ENCODE results near the gene ACTRT3. TPM values are rescaled to one million over a fixed set of nuclear protein-coding genes. Genes with fewer than 3 reads are reported as not detected.

Gene ACTRT3
- total RNA-seq, 1 donor from 2014 or later, result 0.34 TPM

DNA sequence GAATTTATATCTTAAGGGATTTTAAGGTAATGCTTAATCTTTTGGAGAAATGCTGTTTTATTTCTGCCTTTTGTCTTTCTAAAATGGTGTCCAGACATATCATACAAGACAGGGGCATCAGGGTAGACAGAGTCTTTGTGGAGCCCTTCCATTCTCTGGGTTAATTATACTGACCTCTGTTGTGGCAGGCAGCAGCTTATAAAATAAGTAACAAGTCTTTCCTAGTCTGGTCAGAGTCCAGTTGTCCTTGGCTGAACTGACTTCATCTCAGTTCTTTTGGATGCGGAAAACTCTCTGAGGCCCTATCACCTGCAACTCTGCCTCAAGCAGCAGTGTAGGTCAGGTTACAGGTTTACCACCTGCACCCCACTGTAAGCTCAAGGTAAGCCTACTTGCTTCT lies 23.0 kb upstream of the ACTRT3 start:
- H3K79me2 ChIP-seq (ENCODE audit: low read depth), result no peaks in the 10 kb centered on the region
- H3K27me3 ChIP-seq, result no peaks in the 10 kb centered on the region
- Mint-ChIP-seq H3K4me3 (no peak overlapping the region), H3K4me1 (no peaks in the 10 kb centered on the region), H3K27ac (no peak overlapping the region), H3K27me3 (ENCODE audit: insufficient read depth, low read depth) (no peaks in the 10 kb centered on the region), H3K36me3 (peaks cover 4% of the 10 kb centered on the region), H3K9me3 (no peaks in the 10 kb centered on the region)
- H3K9ac ChIP-seq, result no peak overlapping the region
- H2AFZ ChIP-seq (replicated peaks), result no peak overlapping the region
- no peak for DNase-seq (ENCODE audit: low spot score)
- no peaks in the 10 kb centered on the region for H3K9me3 ChIP-seq (ENCODE audit: low read depth)
- no peak overlapping the region for H3K27ac ChIP-seq
- H3K4me1 ChIP-seq, result no peaks in the 10 kb centered on the region
- no peak overlapping the region for H3K4me3 ChIP-seq
- TF ChIP-seq, protein P1, sequence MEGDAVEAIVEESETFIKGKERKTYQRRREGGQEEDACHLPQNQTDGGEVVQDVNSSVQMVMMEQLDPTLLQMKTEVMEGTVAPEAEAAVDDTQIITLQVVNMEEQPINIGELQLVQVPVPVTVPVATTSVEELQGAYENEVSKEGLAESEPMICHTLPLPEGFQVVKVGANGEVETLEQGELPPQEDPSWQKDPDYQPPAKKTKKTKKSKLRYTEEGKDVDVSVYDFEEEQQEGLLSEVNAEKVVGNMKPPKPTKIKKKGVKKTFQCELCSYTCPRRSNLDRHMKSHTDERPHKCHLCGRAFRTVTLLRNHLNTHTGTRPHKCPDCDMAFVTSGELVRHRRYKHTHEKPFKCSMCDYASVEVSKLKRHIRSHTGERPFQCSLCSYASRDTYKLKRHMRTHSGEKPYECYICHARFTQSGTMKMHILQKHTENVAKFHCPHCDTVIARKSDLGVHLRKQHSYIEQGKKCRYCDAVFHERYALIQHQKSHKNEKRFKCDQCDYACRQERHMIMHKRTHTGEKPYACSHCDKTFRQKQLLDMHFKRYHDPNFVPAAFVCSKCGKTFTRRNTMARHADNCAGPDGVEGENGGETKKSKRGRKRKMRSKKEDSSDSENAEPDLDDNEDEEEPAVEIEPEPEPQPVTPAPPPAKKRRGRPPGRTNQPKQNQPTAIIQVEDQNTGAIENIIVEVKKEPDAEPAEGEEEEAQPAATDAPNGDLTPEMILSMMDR (IDR thresholded peaks at IDR 0.05), result no peak
- TF ChIP-seq EZH2phosphoT487 (IDR thresholded peaks at IDR 0.05) (no peak), EZH2 (IDR thresholded peaks at IDR 0.05) (no peak)
- H3K4me2 ChIP-seq, result no peak overlapping the region
- H3K36me3 ChIP-seq, result peaks cover 5% of the 10 kb centered on the region
- no peaks in the 10 kb centered on the region for H3F3A ChIP-seq (ENCODE audit: low read depth)
- no peaks in the 10 kb centered on the region for H4K20me1 ChIP-seq (ENCODE audit: low read depth)

DNA sequence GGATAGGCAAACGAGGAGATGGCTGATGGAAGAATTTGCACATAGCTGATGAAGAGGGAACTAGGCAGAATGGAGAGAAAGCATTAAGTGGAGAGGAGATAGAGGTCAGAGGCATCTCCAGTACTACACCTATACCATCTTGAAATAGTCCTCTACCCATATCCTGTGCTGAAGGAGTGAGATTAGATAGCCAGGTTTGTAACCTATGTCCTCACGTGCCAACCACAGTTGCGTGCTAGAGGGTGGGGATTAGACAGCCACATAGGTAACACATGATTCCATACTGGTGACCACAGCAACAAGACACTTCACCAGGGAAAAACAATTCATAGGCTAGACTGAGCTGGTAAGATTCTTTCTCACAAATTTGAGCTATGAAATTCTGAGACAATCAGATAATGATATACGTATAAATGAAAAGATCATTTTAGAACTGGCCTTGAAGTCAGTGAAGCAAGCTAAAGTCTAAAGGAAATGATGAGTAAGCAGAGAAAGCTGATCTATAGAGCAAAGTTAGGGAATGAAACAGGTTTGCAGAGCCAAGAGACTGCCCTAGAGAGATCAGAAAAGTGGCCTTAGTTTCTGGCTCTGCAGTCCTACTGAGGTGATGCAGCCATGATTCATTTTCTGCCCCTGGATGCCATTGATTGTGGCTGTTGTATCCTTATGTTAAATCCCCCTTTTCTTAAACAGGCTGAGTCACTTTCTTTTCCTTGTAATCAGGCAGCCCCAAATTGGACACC lies 21.5 kb upstream of the ACTRT3 start:
- no peak overlapping the region for H3K4me3 ChIP-seq
- Mint-ChIP-seq H3K27ac (no peak overlapping the region), H3K4me3 (no peak overlapping the region), H3K36me3 (peaks cover 8% of the 10 kb centered on the region), H3K27me3 (ENCODE audit: insufficient read depth, low read depth) (no peaks in the 10 kb centered on the region), H3K9me3 (no peaks in the 10 kb centered on the region), H3K4me1 (no peaks in the 10 kb centered on the region)
- TF ChIP-seq EZH2phosphoT487 (IDR thresholded peaks at IDR 0.05) (no peak), EZH2 (IDR thresholded peaks at IDR 0.05) (no peak)
- TF ChIP-seq, protein P1 (IDR thresholded peaks at IDR 0.05), result no peak
- no peak overlapping the region for H3K4me2 ChIP-seq
- H2AFZ ChIP-seq (replicated peaks), result no peak overlapping the region
- no peaks in the 10 kb centered on the region for H3K4me1 ChIP-seq
- H3K9ac ChIP-seq, result no peak overlapping the region
- H4K20me1 ChIP-seq (ENCODE audit: low read depth), result no peaks in the 10 kb centered on the region
- no peak for DNase-seq (ENCODE audit: low spot score)
- H3K36me3 ChIP-seq, result peaks cover 5% of the 10 kb centered on the region
- no peak overlapping the region for H3K27ac ChIP-seq
- H3K9me3 ChIP-seq (ENCODE audit: low read depth), result no peaks in the 10 kb centered on the region
- H3K79me2 ChIP-seq (ENCODE audit: low read depth), result no peaks in the 10 kb centered on the region
- no peaks in the 10 kb centered on the region for H3K27me3 ChIP-seq
- H3F3A ChIP-seq (ENCODE audit: low read depth), result no peaks in the 10 kb centered on the region

DNA sequence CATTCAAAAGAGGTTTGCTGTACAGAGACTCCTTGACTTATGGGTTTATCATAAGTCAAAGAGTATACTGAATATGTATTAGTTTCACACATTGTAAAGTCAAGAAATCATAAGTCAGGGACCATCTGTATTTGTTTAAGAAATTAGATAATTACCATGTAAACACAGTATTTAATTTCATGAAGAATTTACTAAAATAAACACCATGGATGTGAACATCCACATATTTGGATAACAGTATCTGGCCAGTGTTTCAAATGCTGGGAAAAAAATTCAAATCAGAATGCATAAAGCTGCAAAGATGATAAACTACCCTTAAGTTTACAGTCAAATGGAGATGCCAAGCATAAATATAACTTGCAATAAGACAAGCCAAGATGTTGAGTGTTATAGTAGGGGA lies 20.9 kb upstream of the ACTRT3 start:
- no peaks in the 10 kb centered on the region for H3F3A ChIP-seq (ENCODE audit: low read depth)
- peaks cover 11% of the 10 kb centered on the region for H3K36me3 Mint-ChIP-seq
- no peaks in the 10 kb centered on the region for H4K20me1 ChIP-seq (ENCODE audit: low read depth)
- no peak overlapping the region for H2AFZ ChIP-seq (replicated peaks)
- H3K9ac ChIP-seq, result no peak overlapping the region
- no peak overlapping the region for H3K27ac Mint-ChIP-seq
- no peak overlapping the region for H3K4me3 Mint-ChIP-seq
- H3K27me3 Mint-ChIP-seq (ENCODE audit: insufficient read depth, low read depth), result no peaks in the 10 kb centered on the region
- no peak overlapping the region for H3K27ac ChIP-seq
- no peaks in the 10 kb centered on the region for H3K9me3 Mint-ChIP-seq
- H3K27me3 ChIP-seq, result no peaks in the 10 kb centered on the region
- H3K79me2 ChIP-seq (ENCODE audit: low read depth), result no peaks in the 10 kb centered on the region
- no peaks in the 10 kb centered on the region for H3K4me1 Mint-ChIP-seq
- no peak overlapping the region for H3K4me3 ChIP-seq
- no peak for DNase-seq (ENCODE audit: low spot score)
- H3K4me1 ChIP-seq, result no peaks in the 10 kb centered on the region
- H3K4me2 ChIP-seq, result no peak overlapping the region
- no peaks in the 10 kb centered on the region for H3K9me3 ChIP-seq (ENCODE audit: low read depth)
- H3K36me3 ChIP-seq, result peaks cover 5% of the 10 kb centered on the region
- TF ChIP-seq, protein P1 (IDR thresholded peaks at IDR 0.05), result no peak
- TF ChIP-seq EZH2 (IDR thresholded peaks at IDR 0.05), result no peak
- no peak for TF ChIP-seq EZH2phosphoT487 (IDR thresholded peaks at IDR 0.05)
